Astrocyte of the cerebellum (primary cell): ENCODE data around the gene GRIP1.

Source experiments
- DNase-seq: peaks from one replicate; pipeline ENCODE4 v3.0.0-alpha.2; 2011; ENCODE audit warnings: low read depth
- H3K4me3 ChIP-seq: 2 replicates; pipeline ENCODE4 v1.5.1; 2011; ENCODE audit warnings: mild to moderate bottlenecking, low read depth, low read length, moderate library complexity
- in situ Hi-C: cut with HindIII; loops from 2 replicates; pipeline ENCODE4 v1.10.0; 2017; ENCODE audit warnings: low sequenced_read_pairs
- TF ChIP-seq, protein P1 (sequence below): IDR thresholded peaks from 2 replicates; pipeline ENCODE4 v1.5.1; 2012; ENCODE audit warnings: low read length, low read depth, moderate library complexity, mild to moderate bottlenecking; ENCODE audit errors: missing control alignments

GRIP1 gene

DNA sequence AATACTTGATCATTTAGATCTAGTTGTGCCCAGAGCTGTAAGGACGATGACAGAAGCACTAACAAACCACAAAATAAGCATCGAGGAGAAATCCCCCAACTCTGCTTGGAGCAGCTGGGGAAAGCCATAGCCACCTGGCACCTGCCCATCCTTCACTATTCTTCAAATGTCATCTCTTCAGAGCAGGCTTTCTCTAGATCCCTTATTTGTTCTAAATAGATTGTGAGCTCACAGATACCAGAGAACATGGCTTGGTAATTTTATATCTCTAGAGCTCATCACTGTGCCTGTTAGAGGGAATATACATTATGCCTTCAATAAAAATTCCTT, 50.9 kb downstream of the GRIP1 start:
- DNase-seq = no peak
- H3K4me3 ChIP-seq = no peak overlapping the region
- TF ChIP-seq, protein P1, sequence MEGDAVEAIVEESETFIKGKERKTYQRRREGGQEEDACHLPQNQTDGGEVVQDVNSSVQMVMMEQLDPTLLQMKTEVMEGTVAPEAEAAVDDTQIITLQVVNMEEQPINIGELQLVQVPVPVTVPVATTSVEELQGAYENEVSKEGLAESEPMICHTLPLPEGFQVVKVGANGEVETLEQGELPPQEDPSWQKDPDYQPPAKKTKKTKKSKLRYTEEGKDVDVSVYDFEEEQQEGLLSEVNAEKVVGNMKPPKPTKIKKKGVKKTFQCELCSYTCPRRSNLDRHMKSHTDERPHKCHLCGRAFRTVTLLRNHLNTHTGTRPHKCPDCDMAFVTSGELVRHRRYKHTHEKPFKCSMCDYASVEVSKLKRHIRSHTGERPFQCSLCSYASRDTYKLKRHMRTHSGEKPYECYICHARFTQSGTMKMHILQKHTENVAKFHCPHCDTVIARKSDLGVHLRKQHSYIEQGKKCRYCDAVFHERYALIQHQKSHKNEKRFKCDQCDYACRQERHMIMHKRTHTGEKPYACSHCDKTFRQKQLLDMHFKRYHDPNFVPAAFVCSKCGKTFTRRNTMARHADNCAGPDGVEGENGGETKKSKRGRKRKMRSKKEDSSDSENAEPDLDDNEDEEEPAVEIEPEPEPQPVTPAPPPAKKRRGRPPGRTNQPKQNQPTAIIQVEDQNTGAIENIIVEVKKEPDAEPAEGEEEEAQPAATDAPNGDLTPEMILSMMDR = no peak
- in situ Hi-C loops = no loop called here

DNA sequence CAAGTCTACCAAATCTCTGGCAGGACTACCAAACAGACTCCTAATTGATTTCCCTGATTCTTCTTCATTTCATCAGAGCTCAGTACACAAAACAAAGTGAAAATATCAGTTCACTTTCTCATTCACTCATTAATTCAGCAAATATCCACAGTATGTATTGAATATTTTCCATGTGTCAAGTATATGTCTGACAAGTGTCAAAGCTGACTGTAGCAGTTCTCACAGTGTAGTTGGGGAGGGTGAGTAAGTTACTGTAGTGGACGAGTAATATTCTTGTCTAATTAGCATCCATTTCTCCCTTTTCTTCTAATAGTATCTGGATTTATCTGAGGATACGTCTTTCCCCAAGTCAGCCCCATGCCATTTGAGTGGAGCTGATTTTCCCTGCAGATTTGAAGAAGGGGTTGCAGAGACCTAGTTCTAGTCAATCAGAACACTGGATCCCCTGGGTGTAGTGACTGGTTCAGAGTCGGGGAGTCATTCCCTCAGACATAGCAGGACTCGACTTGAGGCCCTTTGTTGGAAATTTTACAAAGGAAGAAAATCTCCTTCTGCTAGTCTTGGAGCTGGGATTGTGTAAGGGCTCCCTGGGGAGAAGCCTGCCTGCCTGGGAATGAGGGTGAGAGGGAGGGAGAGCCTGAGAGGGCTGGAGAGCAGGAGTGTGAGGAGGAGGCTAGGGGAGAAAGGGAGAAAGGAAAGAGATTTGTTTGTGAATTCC, 51.4 kb downstream of the GRIP1 start:
- in situ Hi-C loops = no loop called here
- no peak for DNase-seq
- TF ChIP-seq, protein P1 = no peak
- no peak overlapping the region for H3K4me3 ChIP-seq

DNA sequence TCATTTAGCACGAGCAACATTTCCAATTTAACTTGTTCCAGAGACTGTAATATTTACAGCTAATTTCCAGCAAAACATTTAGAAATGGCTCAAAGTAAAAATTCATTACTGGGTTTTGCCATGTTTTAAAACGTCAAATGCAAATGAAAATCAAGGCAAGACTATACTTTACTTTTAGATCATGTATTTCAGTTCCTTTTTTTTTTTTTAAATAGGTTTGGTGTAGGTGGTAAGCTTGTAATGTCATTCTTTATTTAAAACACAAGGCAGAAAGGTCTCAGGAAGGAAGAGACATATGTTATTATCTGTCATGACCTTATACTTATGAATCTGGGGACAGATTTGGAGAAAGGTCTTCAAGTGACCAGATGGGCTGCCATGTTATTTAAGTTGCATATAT, 54.1 kb downstream of the GRIP1 start:
- no peak overlapping the region for H3K4me3 ChIP-seq
- in situ Hi-C loops = no loop called here
- DNase-seq = no peak
- TF ChIP-seq, protein P1 = no peak

DNA sequence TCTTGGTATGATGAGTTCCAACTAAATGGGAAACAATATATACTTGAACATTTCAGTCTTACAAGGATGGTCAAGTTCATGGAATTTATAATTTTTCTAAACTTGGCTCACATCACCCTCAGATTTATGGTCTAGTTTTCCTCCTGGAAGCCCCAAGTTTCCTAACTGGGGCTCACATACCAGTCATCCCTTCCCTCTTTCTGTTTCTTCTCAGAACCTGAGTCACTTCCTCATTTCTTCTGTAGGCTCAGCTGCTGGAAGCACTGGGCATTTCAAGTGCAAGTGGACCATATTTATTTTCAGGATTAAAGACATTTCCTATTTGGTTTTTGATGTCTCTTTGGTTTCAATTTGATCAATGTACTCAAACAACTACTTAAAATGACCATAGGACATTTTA, 55.4 kb downstream of the GRIP1 start:
- in situ Hi-C loops = no loop called here
- H3K4me3 ChIP-seq = no peak overlapping the region
- DNase-seq = no peak

DNA sequence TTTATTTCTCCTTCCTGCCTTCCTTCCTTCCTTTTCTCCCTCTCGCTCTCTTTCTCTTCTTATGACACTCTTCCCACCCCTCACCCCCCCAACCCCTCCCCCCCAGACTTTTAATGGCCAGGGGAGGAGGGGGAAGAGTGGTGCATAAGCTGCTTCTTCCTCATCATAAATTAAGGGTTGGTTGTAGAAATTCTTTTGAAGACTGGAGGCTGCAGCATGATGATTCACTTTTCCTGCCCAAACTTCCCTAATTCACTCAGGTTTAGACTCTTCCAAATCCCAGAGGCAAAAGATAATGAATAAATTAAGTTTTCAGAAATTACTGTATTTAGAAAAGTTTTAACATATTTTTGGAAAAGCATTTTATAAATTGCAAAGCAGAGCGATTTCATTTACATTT, 58.2 kb downstream of the GRIP1 start:
- no peak overlapping the region for H3K4me3 ChIP-seq
- TF ChIP-seq, protein P1 = no peak
- no peak for DNase-seq
- in situ Hi-C loops = no loop called here

More for the DNA sequence above, 55.4 kb downstream of the GRIP1 start:
- TF ChIP-seq, protein P1 = no peak

DNA sequence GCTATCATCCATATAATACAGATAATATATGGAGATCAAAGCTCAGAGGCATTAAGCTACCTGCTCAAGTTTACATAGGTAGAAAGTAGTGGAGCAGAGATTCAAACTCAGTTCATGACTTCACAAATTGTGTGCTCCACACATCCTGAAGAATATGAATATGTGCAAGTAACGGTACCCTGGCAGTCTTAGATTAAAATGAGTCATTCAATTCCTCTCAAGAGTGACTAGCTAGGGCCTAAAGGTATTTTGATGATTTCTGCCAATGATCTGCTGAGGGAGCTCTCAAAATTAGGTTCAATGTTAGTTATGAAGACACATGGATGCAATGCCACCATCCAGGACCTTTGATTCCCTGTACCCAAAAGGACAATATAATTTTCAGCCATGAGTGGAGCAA, 58.9 kb downstream of the GRIP1 start:
- in situ Hi-C loops = no loop called here

More for the DNA sequence above, 58.9 kb downstream of the GRIP1 start:
- DNase-seq = no peak
- no peak overlapping the region for H3K4me3 ChIP-seq
- TF ChIP-seq, protein P1 = no peak
